ENCODE data around the gene BTN2A1.

DNA sequence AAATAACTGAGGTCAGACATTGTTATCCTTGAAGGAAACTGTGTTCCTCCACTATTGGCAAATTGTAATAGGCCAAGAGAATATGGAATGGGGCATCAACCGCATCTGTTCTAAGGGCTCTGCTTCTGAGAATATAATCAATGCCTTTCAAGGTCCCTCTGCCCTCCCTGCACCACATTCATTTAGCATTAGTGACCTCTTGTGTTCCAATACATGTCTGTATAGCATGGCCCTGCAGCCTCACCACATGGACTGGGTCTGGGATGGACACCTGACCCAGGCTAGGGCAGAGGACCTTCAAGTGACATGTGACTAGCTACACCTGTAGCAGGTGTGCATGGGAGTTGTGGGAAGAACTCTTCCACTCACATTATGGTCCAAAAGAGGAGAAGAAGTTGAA is 41.5 kb upstream of the BTN2A1 start:
- TF ChIP-seq, protein P1, sequence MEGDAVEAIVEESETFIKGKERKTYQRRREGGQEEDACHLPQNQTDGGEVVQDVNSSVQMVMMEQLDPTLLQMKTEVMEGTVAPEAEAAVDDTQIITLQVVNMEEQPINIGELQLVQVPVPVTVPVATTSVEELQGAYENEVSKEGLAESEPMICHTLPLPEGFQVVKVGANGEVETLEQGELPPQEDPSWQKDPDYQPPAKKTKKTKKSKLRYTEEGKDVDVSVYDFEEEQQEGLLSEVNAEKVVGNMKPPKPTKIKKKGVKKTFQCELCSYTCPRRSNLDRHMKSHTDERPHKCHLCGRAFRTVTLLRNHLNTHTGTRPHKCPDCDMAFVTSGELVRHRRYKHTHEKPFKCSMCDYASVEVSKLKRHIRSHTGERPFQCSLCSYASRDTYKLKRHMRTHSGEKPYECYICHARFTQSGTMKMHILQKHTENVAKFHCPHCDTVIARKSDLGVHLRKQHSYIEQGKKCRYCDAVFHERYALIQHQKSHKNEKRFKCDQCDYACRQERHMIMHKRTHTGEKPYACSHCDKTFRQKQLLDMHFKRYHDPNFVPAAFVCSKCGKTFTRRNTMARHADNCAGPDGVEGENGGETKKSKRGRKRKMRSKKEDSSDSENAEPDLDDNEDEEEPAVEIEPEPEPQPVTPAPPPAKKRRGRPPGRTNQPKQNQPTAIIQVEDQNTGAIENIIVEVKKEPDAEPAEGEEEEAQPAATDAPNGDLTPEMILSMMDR (conservative IDR thresholded peaks at IDR 0.05; ENCODE audit: low read depth, low read length): no peak
- TF ChIP-seq EZH2phosphoT487 (IDR thresholded peaks at IDR 0.05; ENCODE audit: borderline replicate concordance, low read length): no peak
